Panc1 (cell line): ENCODE data around the gene GDI2.

Source experiments
- CTCF ChIP-seq: fragments of 450-650 bp; IDR thresholded peaks from 2 replicates; pipeline ENCODE4 v1.5.1; 2017; ENCODE audit warnings: mild to moderate bottlenecking
- POLR2AphosphoS5 ChIP-seq: IDR thresholded peaks from 2 replicates; pipeline ENCODE4 v1.6.1; 2012; ENCODE audit warnings: mild to moderate bottlenecking, low read depth, low read length, moderate library complexity
- REST ChIP-seq, 2 experiments: IDR thresholded peaks; 2 replicates each; pipeline ENCODE4 v1.6.1; 2011 to 2012; ENCODE audit warnings: low read depth in 2 of 2, control low read depth in 1 of 2, low read length in 1 of 2, mild to moderate bottlenecking in 1 of 2, moderate library complexity in 1 of 2; ENCODE audit not compliant: insufficient read depth in 1 of 2
- SIN3A ChIP-seq: IDR thresholded peaks from 2 replicates; pipeline ENCODE4 v1.6.1; 2012; ENCODE audit warnings: low read depth, mild to moderate bottlenecking, low read length, moderate library complexity, borderline replicate concordance; ENCODE audit not compliant: insufficient read depth
- TCF7L2 ChIP-seq: IDR thresholded peaks from 2 replicates; pipeline ENCODE4 v1.6.1; 2011; ENCODE audit warnings: mild to moderate bottlenecking, low read depth, low read length, inconsistent platforms

- TF ChIP-seq CTCF (no peak), SIN3A (no peak), REST (IDR thresholded peaks at IDR 0.05; ENCODE audit: insufficient read depth in 1 of 2, low read depth in 2 of 2, low read length in 1 of 2) (no peak), TCF7L2 (no peak), POLR2AphosphoS5 (no peak)
Observed at GRCh38 chr10:5761220-5761619, 52.0 kb downstream of the GDI2 start.
